ENCODE measurements around the gene TLCD3B.

Gene TLCD3B

GRCh38 chr16:30054959-30055553, 24.0 kb upstream of the TLCD3B start:
- TF ChIP-seq CTCF (conservative IDR thresholded peaks at IDR 0.05) (no peak; the same call in 1 of the 2 replicates), ZFX (IDR thresholded peaks at IDR 0.05) (no peak)
- H3K27ac ChIP-seq: no peak overlapping the region; the same call in 1 of the 2 replicates

- no peak for TF ChIP-seq CTCF (conservative IDR thresholded peaks at IDR 0.05)
- TF ChIP-seq ZFX (IDR thresholded peaks at IDR 0.05): no peak
- no peak overlapping the region; the same call in 1 of the 2 replicates for H3K27ac ChIP-seq
Measured at GRCh38 chr16:30054451-30054850, 23.4 kb upstream of the TLCD3B start.

GRCh38 chr16:30053376-30054015, 22.4 kb upstream of the TLCD3B start:
- peak overlapping the region; percentile 82 for H3K27ac ChIP-seq
- TF ChIP-seq ZFX (IDR thresholded peaks at IDR 0.05) (no peak), CTCF (conservative IDR thresholded peaks at IDR 0.05) (no peak)

GRCh38 chr16:30052671-30053372, 21.8 kb upstream of the TLCD3B start:
- TF ChIP-seq CTCF (conservative IDR thresholded peaks at IDR 0.05) (no peak), ZFX (IDR thresholded peaks at IDR 0.05) (no peak)
- peak overlapping the region; percentile 82 for H3K27ac ChIP-seq

- TF ChIP-seq CTCF (conservative IDR thresholded peaks at IDR 0.05) (no peak), ZFX (IDR thresholded peaks at IDR 0.05) (no peak)
- H3K27ac ChIP-seq: no peak overlapping the region; the same call in 1 of the 2 replicates
Measured at GRCh38 chr16:30051518-30051917, 20.4 kb upstream of the TLCD3B start.

GRCh38 chr16:30049871-30050270, 18.8 kb upstream of the TLCD3B start:
- no peak for TF ChIP-seq CTCF (conservative IDR thresholded peaks at IDR 0.05)
- no peak overlapping the region for H3K27ac ChIP-seq

GRCh38 chr16:30046588-30046987, 15.5 kb upstream of the TLCD3B start:
- no peak overlapping the region for H3K27ac ChIP-seq
- TF ChIP-seq CTCF (conservative IDR thresholded peaks at IDR 0.05) (no peak), ZFX (IDR thresholded peaks at IDR 0.05) (no peak)
